Measurements from ENCODE around the gene MOCS3. TPM values are rescaled to one million over a fixed set of nuclear protein-coding genes. Genes with fewer than 3 reads are reported as not detected.

Gene MOCS3
- total and polyA plus RNA-seq, 2 of the 13 experiments (the other 11 are each of a cell fraction or from before 2014, with no cell fraction given) = 3.7 to 8.4 TPM

GRCh38 chr20:50930139-50930975 is 28.3 kb upstream of the MOCS3 start (continued):
- TF ChIP-seq ZNF326 (CRISPR knock-in tag; IDR thresholded peaks at IDR 0.05; ENCODE audit: borderline replicate concordance) = no peak
- TF ChIP-seq BRD4 (CRISPR knock-in tag; IDR thresholded peaks at IDR 0.05) = peak; percentile 36; the same call in 1 of the 2 replicates
- no peak for TF ChIP-seq CEBPB (IDR thresholded peaks at IDR 0.05; ENCODE audit: borderline replicate concordance, low read depth, low read length)
- TF ChIP-seq ZNF75D (CRISPR knock-in tag; IDR thresholded peaks at IDR 0.05; ENCODE audit: borderline replicate concordance) = no peak
- TF ChIP-seq HNRNPK (IDR thresholded peaks at IDR 0.05; ENCODE audit: low read depth, low read length, poor library complexity, severe bottlenecking) = peak; percentile 64
- TF ChIP-seq ZNF234 (CRISPR knock-in tag; conservative IDR thresholded peaks at IDR 0.05) = 0 out of 2 replicates have a peak, but pooled peaks have one; percentile 29
- TF ChIP-seq MYC (CRISPR knock-in tag; IDR thresholded peaks at IDR 0.05; ENCODE audit: borderline replicate concordance) = peak; percentile 49
- TF ChIP-seq, protein P1, sequence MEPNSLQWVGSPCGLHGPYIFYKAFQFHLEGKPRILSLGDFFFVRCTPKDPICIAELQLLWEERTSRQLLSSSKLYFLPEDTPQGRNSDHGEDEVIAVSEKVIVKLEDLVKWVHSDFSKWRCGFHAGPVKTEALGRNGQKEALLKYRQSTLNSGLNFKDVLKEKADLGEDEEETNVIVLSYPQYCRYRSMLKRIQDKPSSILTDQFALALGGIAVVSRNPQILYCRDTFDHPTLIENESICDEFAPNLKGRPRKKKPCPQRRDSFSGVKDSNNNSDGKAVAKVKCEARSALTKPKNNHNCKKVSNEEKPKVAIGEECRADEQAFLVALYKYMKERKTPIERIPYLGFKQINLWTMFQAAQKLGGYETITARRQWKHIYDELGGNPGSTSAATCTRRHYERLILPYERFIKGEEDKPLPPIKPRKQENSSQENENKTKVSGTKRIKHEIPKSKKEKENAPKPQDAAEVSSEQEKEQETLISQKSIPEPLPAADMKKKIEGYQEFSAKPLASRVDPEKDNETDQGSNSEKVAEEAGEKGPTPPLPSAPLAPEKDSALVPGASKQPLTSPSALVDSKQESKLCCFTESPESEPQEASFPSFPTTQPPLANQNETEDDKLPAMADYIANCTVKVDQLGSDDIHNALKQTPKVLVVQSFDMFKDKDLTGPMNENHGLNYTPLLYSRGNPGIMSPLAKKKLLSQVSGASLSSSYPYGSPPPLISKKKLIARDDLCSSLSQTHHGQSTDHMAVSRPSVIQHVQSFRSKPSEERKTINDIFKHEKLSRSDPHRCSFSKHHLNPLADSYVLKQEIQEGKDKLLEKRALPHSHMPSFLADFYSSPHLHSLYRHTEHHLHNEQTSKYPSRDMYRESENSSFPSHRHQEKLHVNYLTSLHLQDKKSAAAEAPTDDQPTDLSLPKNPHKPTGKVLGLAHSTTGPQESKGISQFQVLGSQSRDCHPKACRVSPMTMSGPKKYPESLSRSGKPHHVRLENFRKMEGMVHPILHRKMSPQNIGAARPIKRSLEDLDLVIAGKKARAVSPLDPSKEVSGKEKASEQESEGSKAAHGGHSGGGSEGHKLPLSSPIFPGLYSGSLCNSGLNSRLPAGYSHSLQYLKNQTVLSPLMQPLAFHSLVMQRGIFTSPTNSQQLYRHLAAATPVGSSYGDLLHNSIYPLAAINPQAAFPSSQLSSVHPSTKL (CRISPR knock-in tag; IDR thresholded peaks at IDR 0.05) = no peak
- TF ChIP-seq SALL2 (CRISPR knock-in tag; IDR thresholded peaks at IDR 0.05) = 0 out of 2 replicates have a peak, but pooled peaks have one; percentile 22
- TF ChIP-seq, protein P2, sequence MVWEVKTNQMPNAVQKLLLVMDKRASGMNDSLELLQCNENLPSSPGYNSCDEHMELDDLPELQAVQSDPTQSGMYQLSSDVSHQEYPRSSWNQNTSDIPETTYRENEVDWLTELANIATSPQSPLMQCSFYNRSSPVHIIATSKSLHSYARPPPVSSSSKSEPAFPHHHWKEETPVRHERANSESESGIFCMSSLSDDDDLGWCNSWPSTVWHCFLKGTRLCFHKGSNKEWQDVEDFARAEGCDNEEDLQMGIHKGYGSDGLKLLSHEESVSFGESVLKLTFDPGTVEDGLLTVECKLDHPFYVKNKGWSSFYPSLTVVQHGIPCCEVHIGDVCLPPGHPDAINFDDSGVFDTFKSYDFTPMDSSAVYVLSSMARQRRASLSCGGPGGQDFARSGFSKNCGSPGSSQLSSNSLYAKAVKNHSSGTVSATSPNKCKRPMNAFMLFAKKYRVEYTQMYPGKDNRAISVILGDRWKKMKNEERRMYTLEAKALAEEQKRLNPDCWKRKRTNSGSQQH (CRISPR knock-in tag; IDR thresholded peaks at IDR 0.05; ENCODE audit: low read depth) = no peak
- TF ChIP-seq ZNF766 (CRISPR knock-in tag; IDR thresholded peaks at IDR 0.05; ENCODE audit: borderline replicate concordance) = peak; percentile 36; the same call in 1 of the 2 replicates
- no peak for TF ChIP-seq THAP7 (CRISPR knock-in tag; IDR thresholded peaks at IDR 0.05)
- TF ChIP-seq AHDC1 (CRISPR knock-in tag; IDR thresholded peaks at IDR 0.05; ENCODE audit: borderline replicate concordance) = 0 out of 2 replicates have a peak, but pooled peaks have one; percentile 49

Measured in HepG2 (cell line).